Measurements from ENCODE around the gene PIF1. TPM values are rescaled to one million over a fixed set of nuclear protein-coding genes. Genes with fewer than 3 reads are reported as not detected.

PIF1 gene
- total RNA-seq, 2 experiments from 2014 or later: 82.9 to 126 TPM

- H3K4me2 ChIP-seq (ENCODE audit: low read length): no peak overlapping the region
- BruUV-seq (replicated peaks): no TSS peak
- no peak overlapping the region for H3K4me3 ChIP-seq (ENCODE audit: low read depth, low read length, poor library complexity, severe bottlenecking)
- no peaks in the 10 kb centered on the region for H4K20me1 ChIP-seq (ENCODE audit: insufficient read depth, low read length)
- ChIA-PET POLR2A (no interaction called here), CTCF (ENCODE audit: unreplicated experiment) (no interaction called here)
- TF ChIP-seq EZH2phosphoT487 (IDR thresholded peaks at IDR 0.05; ENCODE audit: borderline replicate concordance, low read depth, low read length) (no peak), CTCF (conservative IDR thresholded peaks at IDR 0.05; ENCODE audit: low read length) (no peak)
- H2AFZ ChIP-seq (ENCODE audit: low read length): no peak overlapping the region
- H3K27ac ChIP-seq (ENCODE audit: low read depth, low read length, poor library complexity, severe bottlenecking): no peak overlapping the region
- intact Hi-C loops (cut with micrococcal nuclease; ENCODE audit: unreplicated experiment): no loop called here
- H3K9me3 ChIP-seq (ENCODE audit: low read length): no peaks in the 10 kb centered on the region
- no peak for DNase-seq (ENCODE audit: low spot score)
- no peaks in the 10 kb centered on the region for H3K79me2 ChIP-seq (ENCODE audit: insufficient read depth, low read depth, low read length)
- H3K4me1 ChIP-seq (ENCODE audit: insufficient read depth, low read length, poor library complexity, severe bottlenecking): no peaks in the 10 kb centered on the region
- H3K9me2 ChIP-seq (ENCODE audit: insufficient read depth, low read length): no peaks in the 10 kb centered on the region
- H3K36me3 ChIP-seq (ENCODE audit: insufficient read depth, low read length): no peaks in the 10 kb centered on the region
These were observed 53.0 kb downstream of the PIF1 start for GRCh38 chr15:64772488-64772887.

- Histone ChIP-seq H2AFZ (ENCODE audit: low read length) (no peak overlapping the region), H3K36me3 (ENCODE audit: insufficient read depth, low read length) (no peaks in the 10 kb centered on the region), H3K9me3 (ENCODE audit: low read length) (no peaks in the 10 kb centered on the region), H3K4me2 (ENCODE audit: low read length) (no peak overlapping the region), H3K9me2 (ENCODE audit: insufficient read depth, low read length) (no peaks in the 10 kb centered on the region), H3K79me2 (ENCODE audit: insufficient read depth, low read depth, low read length) (no peaks in the 10 kb centered on the region), H3K4me1 (ENCODE audit: insufficient read depth, low read length, poor library complexity, severe bottlenecking) (no peaks in the 10 kb centered on the region), H3K4me3 (ENCODE audit: low read depth, low read length, poor library complexity, severe bottlenecking) (no peak overlapping the region), H4K20me1 (ENCODE audit: insufficient read depth, low read length) (no peaks in the 10 kb centered on the region), H3K27ac (ENCODE audit: low read depth, low read length, poor library complexity, severe bottlenecking) (no peak overlapping the region)
- ChIA-PET CTCF (ENCODE audit: unreplicated experiment) (no interaction called here), POLR2A (no interaction called here)
- BruUV-seq (replicated peaks): no TSS peak
- DNase-seq (ENCODE audit: low spot score): no peak
- TF ChIP-seq CTCF (conservative IDR thresholded peaks at IDR 0.05; ENCODE audit: low read length) (no peak), EZH2phosphoT487 (IDR thresholded peaks at IDR 0.05; ENCODE audit: borderline replicate concordance, low read depth, low read length) (no peak)
- intact Hi-C loops (cut with micrococcal nuclease; ENCODE audit: unreplicated experiment): no loop called here
These were observed 54.8 kb downstream of the PIF1 start for GRCh38 chr15:64770626-64771025.

- Histone ChIP-seq H3K27ac (ENCODE audit: low read depth, low read length, poor library complexity, severe bottlenecking) (no peak overlapping the region), H3K9me3 (ENCODE audit: low read length) (no peaks in the 10 kb centered on the region), H3K9me2 (ENCODE audit: insufficient read depth, low read length) (no peaks in the 10 kb centered on the region), H3K4me3 (ENCODE audit: low read depth, low read length, poor library complexity, severe bottlenecking) (no peak overlapping the region), H3K79me2 (ENCODE audit: insufficient read depth, low read depth, low read length) (no peaks in the 10 kb centered on the region), H2AFZ (ENCODE audit: low read length) (no peak overlapping the region), H4K20me1 (ENCODE audit: insufficient read depth, low read length) (no peaks in the 10 kb centered on the region), H3K36me3 (ENCODE audit: insufficient read depth, low read length) (no peaks in the 10 kb centered on the region), H3K4me2 (ENCODE audit: low read length) (no peak overlapping the region), H3K4me1 (ENCODE audit: insufficient read depth, low read length, poor library complexity, severe bottlenecking) (no peaks in the 10 kb centered on the region)
- ChIA-PET CTCF (ENCODE audit: unreplicated experiment) (no interaction called here), POLR2A (interaction anchor here (0.7 kb wide), 1 partner anchor 15 kb away, joined by 3 read pairs; no protein-coding TSS in a partner anchor)
- no peak for DNase-seq (ENCODE audit: low spot score)
- intact Hi-C loops (cut with micrococcal nuclease; ENCODE audit: unreplicated experiment): no loop called here
- TF ChIP-seq CTCF (conservative IDR thresholded peaks at IDR 0.05; ENCODE audit: low read length) (no peak), EZH2phosphoT487 (IDR thresholded peaks at IDR 0.05; ENCODE audit: borderline replicate concordance, low read depth, low read length) (no peak)
- BruUV-seq (replicated peaks): no TSS peak
These were observed 58.2 kb downstream of the PIF1 start for GRCh38 chr15:64767203-64767602.
